Natural killer cell (primary cell): ENCODE data around the gene ZBTB43. TPM values are rescaled to one million over a fixed set of nuclear protein-coding genes. Genes with fewer than 3 reads are reported as not detected.
A peak's percentile ranks its signal among the peaks of the same experiment; 100 is the strongest.

Experiments
- ATAC-seq, 3 donors: fragments of 150-1000 bp in 2 of 3; fragments of 200-7000 bp in 1 of 3; cut with Tn5 transposase; 1 replicate in 1 of 3; 2 replicates in 2 of 3; pipeline ENCODE4 v1.10.0; 2021; ENCODE audit warnings: mild to moderate bottlenecking in 2 of 3, moderate library complexity in 2 of 3
- DNase-seq, 2 donors: peaks; one replicate each; pipeline versions ENCODE4 v3.0.0 to v3.0.0-alpha.2; 2013 to 2021; ENCODE audit warnings: mixed read lengths in 1 of 2
- H3K27ac ChIP-seq: one replicate; pipeline ENCODE4 v1.5.1; 2013; ENCODE audit warnings: mild to moderate bottlenecking, low read length
- H3K27me3 ChIP-seq: one replicate; pipeline ENCODE4 v1.6.1; 2013; ENCODE audit warnings: low read length; ENCODE audit not compliant: control insufficient read depth, insufficient read depth
- H3K36me3 ChIP-seq: one replicate; pipeline ENCODE4 v1.6.1; 2013; ENCODE audit warnings: low read length; ENCODE audit not compliant: control insufficient read depth, insufficient read depth
- H3K4me1 ChIP-seq: one replicate; pipeline ENCODE4 v1.6.1; 2013; ENCODE audit warnings: low read length; ENCODE audit not compliant: control insufficient read depth, insufficient read depth
- H3K4me3 ChIP-seq: one replicate; pipeline ENCODE4 v1.5.1; 2013; ENCODE audit warnings: low read length
- H3K9me3 ChIP-seq: one replicate; pipeline ENCODE4 v1.6.1; 2013; ENCODE audit warnings: low read length; ENCODE audit not compliant: control insufficient read depth, insufficient read depth
- H3K27ac Mint-ChIP-seq, 2 donors: one replicate each; pipeline ENCODE4 v1.8.0; 2022; ENCODE audit warnings: mild to moderate bottlenecking in 2 of 2, mixed read lengths in 2 of 2, moderate library complexity in 1 of 2
- H3K27me3 Mint-ChIP-seq, 2 donors: one replicate each; pipeline ENCODE4 v1.8.0; 2022; ENCODE audit warnings: low read depth in 2 of 2, mixed read lengths in 2 of 2
- H3K36me3 Mint-ChIP-seq: one replicate; pipeline ENCODE4 v1.8.0; 2022; ENCODE audit warnings: mixed read lengths
- H3K4me1 Mint-ChIP-seq, 2 donors: one replicate each; pipeline ENCODE4 v1.8.0; 2022; ENCODE audit warnings: mixed read lengths in 2 of 2
- H3K4me3 Mint-ChIP-seq: one replicate; pipeline ENCODE4 v1.8.0; 2022; ENCODE audit warnings: mild to moderate bottlenecking, moderate library complexity, mixed read lengths
- H3K9me3 Mint-ChIP-seq, 2 donors: one replicate each; pipeline ENCODE4 v1.8.0; 2022; ENCODE audit warnings: mixed read lengths in 2 of 2
- WGBS: methylation state at CpG from one replicate; pipeline ENCODE4 v1.1.7; 2013; ENCODE audit warnings: missing lambda C conversion rate; ENCODE audit not compliant: insufficient coverage; 5-methylcytosine and 5-hydroxymethylcytosine counted together
- intact Hi-C: fragments of 100-400 bp; cut with micrococcal nuclease; formaldehyde crosslinking; loops from one replicate; pipeline ENCODE4 v1.14.2; 2022
- total RNA-seq, 4 donors: library from RNA; stranded (reverse); fragments of 120-200 nt in 1 of 4; gene quantifications; one replicate each; pipeline versions ENCODE4 v1.2.3 to v1.2.4, GENCODE V29; 2013 to 2022
- TF ChIP-seq, protein P1 (sequence below): fragments of 200-600 bp; IDR thresholded peaks from one replicate; pipeline ENCODE4 v1.8.0; 2022; ENCODE audit warnings: antibody characterized with exemption

Gene ZBTB43
- total RNA-seq, 3 donors from 2014 or later (not counting 1 experiment from before 2014, with no cell fraction given): 42.1 to 61.0 (median 57.2) TPM

DNA sequence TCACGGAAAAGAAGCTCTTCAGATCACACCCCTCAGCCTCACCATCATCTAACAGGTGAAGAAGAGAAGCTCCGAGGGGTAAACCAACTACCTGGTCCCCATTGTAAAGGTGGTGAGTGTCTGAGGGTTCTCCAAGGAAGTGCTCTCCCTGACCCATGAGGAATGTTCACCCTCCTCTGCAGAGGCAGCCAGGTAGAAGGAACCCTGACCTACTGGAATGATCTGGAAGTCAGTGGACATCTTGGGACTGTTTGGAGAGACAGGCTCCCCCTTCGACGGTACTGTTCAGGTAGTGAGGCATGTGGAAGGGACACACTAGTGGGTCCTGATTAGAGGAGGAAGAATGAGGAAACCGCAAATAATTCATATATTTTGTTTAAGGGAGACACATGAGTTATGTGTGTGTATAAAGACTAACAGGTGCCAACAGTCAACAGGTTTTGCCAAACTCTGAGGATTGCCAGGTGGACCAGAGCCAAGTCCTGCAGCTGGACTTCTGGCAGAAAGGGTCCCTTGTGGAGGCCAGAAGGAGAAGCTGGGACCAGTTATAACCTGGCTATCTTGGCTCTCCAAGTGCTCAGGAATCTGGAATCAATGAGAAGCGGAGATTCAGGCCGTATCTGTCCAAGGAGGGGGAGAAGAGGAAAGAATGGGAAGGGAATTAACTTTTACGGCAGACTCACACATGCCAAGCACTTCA, 52.6 kb downstream of the ZBTB43 start:
- ATAC-seq (no peak), DNase-seq (no peak)
- peaks cover 19 to 25% of the 10 kb centered on the region in 2 donors for H3K27me3 Mint-ChIP-seq
- intact Hi-C loops: no loop called here
- no peaks in the 10 kb centered on the region for H3K36me3 ChIP-seq
- peaks cover 12 to 13% of the 10 kb centered on the region in 2 donors for H3K4me1 Mint-ChIP-seq
- no peaks in the 10 kb centered on the region for H3K36me3 Mint-ChIP-seq
- no peaks in the 10 kb centered on the region for H3K9me3 Mint-ChIP-seq
- no peak overlapping the region for H3K4me3 ChIP-seq
- no peak overlapping the region for H3K27ac ChIP-seq
- no peak overlapping the region for H3K4me3 Mint-ChIP-seq
- no peaks in the 10 kb centered on the region for H3K27me3 ChIP-seq
- no peaks in the 10 kb centered on the region for H3K9me3 ChIP-seq
- H3K4me1 ChIP-seq: peaks cover 22% of the 10 kb centered on the region
- TF ChIP-seq, protein P1, sequence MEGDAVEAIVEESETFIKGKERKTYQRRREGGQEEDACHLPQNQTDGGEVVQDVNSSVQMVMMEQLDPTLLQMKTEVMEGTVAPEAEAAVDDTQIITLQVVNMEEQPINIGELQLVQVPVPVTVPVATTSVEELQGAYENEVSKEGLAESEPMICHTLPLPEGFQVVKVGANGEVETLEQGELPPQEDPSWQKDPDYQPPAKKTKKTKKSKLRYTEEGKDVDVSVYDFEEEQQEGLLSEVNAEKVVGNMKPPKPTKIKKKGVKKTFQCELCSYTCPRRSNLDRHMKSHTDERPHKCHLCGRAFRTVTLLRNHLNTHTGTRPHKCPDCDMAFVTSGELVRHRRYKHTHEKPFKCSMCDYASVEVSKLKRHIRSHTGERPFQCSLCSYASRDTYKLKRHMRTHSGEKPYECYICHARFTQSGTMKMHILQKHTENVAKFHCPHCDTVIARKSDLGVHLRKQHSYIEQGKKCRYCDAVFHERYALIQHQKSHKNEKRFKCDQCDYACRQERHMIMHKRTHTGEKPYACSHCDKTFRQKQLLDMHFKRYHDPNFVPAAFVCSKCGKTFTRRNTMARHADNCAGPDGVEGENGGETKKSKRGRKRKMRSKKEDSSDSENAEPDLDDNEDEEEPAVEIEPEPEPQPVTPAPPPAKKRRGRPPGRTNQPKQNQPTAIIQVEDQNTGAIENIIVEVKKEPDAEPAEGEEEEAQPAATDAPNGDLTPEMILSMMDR: no peak
- WGBS: 82% methylated on average over 5 of the region's 8 CpGs
- no peak overlapping the region for H3K27ac Mint-ChIP-seq

DNA sequence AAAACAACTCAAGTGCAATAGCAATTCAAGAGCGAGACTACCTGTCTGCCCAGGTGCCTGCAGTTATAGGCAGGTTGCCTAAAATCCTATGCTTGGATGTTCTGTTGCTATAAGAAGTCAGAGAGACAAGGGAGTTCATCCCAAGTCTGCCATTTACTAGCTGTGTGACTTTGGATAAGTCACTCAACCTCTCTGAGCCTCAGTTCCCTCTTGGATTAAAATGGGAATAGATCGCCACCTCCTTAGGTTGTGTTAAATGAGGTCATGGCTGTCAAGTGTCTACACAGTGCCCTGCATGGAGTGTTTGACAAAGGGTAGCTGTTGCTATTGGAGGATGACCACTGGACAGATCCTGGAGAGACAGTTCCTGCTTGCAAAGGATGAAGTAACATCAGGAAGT, 54.3 kb downstream of the ZBTB43 start:
- ATAC-seq (no peak), DNase-seq (no peak)
- H3K4me3 ChIP-seq: no peak overlapping the region
- no peak overlapping the region for H3K27ac ChIP-seq
- no peaks in the 10 kb centered on the region for H3K27me3 ChIP-seq
- H3K36me3 ChIP-seq: peaks cover 3% of the 10 kb centered on the region
- H3K4me1 Mint-ChIP-seq: peaks cover 21 to 24% of the 10 kb centered on the region in 2 donors
- 98% methylated on average over 2 of the region's 2 CpGs for WGBS
- no peaks in the 10 kb centered on the region for H3K36me3 Mint-ChIP-seq
- TF ChIP-seq, protein P1: no peak
- H3K9me3 Mint-ChIP-seq: no peaks in the 10 kb centered on the region
- peak overlapping the region; percentile 81 for H3K4me3 Mint-ChIP-seq
- H3K27me3 Mint-ChIP-seq: peaks cover 18 to 19% of the 10 kb centered on the region in 2 donors
- intact Hi-C loops: no loop called here
- no peaks in the 10 kb centered on the region for H3K9me3 ChIP-seq
- peaks cover 24% of the 10 kb centered on the region for H3K4me1 ChIP-seq
- peak overlapping the region; percentile 53 to 83 for H3K27ac Mint-ChIP-seq

DNA sequence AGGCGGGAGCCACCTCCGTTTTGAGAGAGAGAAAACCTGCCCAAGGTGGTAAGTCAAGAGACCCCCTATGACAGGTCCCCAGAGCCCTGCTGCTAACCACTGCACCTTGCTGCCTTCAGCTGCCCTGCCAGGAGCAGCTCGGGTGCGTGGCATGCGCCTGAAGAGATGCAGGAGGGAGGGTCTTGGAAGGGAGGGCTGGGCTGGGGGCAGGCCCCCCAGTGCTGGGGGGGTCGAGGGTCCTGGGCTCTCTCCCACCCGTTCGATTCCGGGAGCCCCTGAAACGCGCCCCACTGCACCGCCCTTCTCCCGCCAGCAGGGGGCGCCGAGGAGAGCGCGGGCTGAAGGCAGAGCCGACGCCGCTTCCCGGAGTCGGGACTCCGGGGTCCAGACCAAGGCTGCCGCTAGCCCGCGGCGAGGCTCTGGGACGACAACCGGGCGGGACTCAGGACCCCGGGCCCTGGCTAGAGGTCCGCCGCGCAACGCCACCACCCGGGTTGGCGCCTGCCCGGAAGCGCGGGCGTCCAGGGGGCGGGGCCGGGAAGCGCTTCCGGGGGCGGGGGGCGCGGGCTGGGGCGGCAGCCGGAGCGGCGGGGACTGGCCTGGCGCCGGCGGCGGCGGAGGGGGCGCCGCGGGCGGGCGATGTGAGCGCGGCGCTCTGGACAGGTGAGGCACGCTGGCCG, 55.4 kb downstream of the ZBTB43 start, which contains the start of gene ZBTB34:
TSS of gene ZBTB34 (plus strand) at position 563 of the 680 bp plus-strand sequence. CDS start 18,761 bp downstream, outside the sequence.
- H3K9me3 Mint-ChIP-seq: no peaks in the 10 kb centered on the region
- under 1% methylated on average over 67 of the region's 67 CpGs for WGBS
- H3K27me3 Mint-ChIP-seq: peaks cover 15 to 19% of the 10 kb centered on the region in 2 donors
- H3K4me1 Mint-ChIP-seq: peaks cover 21 to 30% of the 10 kb centered on the region in 2 donors
- peak; percentile 83 for DNase-seq
- H3K27me3 ChIP-seq: no peaks in the 10 kb centered on the region
- H3K36me3 ChIP-seq: peaks cover 6% of the 10 kb centered on the region
- peak; percentile 81 to 89 (median 84) for ATAC-seq
- TF ChIP-seq, protein P1: peak; percentile 100
- no peaks in the 10 kb centered on the region for H3K36me3 Mint-ChIP-seq
- H3K27ac ChIP-seq: peak within 1 kb of the TSS; percentile 77
- peak within 1 kb of the TSS; percentile 65 for H3K4me3 ChIP-seq
- intact Hi-C loops: no loop called here
- H3K4me1 ChIP-seq: peaks cover 24% of the 10 kb centered on the region
- peak within 1 kb of the TSS; percentile 93 for H3K4me3 Mint-ChIP-seq
- H3K27ac Mint-ChIP-seq: peak within 1 kb of the TSS; percentile 75 to 83
- no peaks in the 10 kb centered on the region for H3K9me3 ChIP-seq
